Heart left ventricle (tissue), 13 donors: Measurements from ENCODE around the gene BIN1.

ENCODE experiments used
- POLR2A ChIP-seq, 2 donors: fragments of 450-650 bp; IDR thresholded peaks; one replicate each; pipeline ENCODE4 v1.6.1; 2017; ENCODE audit warnings: antibody characterized with exemption in 2 of 2, mild to moderate bottlenecking in 2 of 2, moderate library complexity in 2 of 2
- TF ChIP-seq, protein P1 (sequence below), 12 donors: fragments of 200-600 bp; sonication (generic) in 4 of 12; IDR thresholded peaks; one replicate each; pipeline versions ENCODE4 v1.5.0 to v1.8.0; 2018 to 2022; ENCODE audit warnings: antibody characterized with exemption in 12 of 12, mild to moderate bottlenecking in 5 of 12
- donor health status: ischemic (EF 13 %, LVEDD 7.1; RV severe dilation, severe dysfunction).
- donor health status: DM: no; HTN: yes; CAD: no.
- donor health status: DM: no; HTN: no; CAD: no.
- donor health status: ischemic (EF 25% LVEDD 6.9; RV normal size, moderate dysfunction).
- donor health status: ischemic (EF 25% LVEDD 5.7; RV mildly dilated, moderate dysfunction).
- donor health status: ischemic (EF 35%, LVEDD 5.7; RV mildly dilated, moderate dysfunction).
- donor health status: nonischemic (EF 11% LVEDD 7.7; RV severe dilation, severe dysfunction).
- donor health status: DM: yes; HTN: yes; CAD: no.
- donor health status: PGD.
- donor health status: ischemic (EF 29% LVEDD 5.4; RV normal size, mild dysfunction).
- donor health status: nonischemic (EF 23%, LVEDD 6.1; RV moderate dilation, normal function).

DNA sequence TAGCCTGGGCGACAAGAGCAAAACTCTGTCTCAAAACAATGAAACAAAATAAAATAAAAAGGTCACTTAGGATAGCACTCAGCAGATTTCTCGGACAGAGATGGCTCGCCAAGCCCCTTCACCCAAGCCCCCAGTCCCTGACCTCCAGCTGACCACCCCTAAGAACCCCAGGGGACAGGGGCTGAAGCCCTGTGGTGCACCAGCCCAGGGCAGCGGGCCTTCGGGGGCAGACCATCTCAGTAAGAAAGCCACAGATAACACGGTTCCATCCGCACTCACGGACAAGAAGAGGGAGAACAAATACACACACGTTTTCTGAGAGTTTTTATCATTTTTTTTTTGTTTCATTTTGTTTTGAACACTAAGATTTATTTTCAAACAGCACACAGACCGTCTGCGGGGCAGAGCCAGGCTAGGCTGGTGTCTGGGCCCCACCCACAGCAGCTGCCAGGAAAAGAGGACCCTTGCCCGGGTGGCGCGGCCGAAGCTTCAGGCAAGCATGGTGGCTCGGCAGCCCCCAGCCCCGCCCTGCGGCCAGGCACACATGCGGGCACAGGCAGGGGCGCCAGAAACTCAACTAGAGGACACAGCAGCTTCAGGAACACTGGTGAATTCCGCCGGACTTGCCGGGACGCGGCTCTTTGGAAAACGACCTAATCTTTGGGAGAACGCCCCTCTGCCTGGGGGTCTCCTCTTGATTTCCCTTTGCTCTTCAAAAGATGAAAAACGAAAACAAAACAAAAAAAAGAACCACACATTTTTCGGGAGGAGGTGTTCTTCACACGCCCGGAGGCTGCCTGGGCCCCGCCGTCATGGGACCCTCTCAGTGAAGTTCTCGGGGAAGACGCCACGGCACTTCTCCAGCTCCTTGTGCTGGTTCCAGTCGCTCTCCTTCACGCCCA lies 59.0 kb downstream of the BIN1 start:
- no peak for TF ChIP-seq POLR2A (IDR thresholded peaks at IDR 0.05)
- TF ChIP-seq, protein P1, sequence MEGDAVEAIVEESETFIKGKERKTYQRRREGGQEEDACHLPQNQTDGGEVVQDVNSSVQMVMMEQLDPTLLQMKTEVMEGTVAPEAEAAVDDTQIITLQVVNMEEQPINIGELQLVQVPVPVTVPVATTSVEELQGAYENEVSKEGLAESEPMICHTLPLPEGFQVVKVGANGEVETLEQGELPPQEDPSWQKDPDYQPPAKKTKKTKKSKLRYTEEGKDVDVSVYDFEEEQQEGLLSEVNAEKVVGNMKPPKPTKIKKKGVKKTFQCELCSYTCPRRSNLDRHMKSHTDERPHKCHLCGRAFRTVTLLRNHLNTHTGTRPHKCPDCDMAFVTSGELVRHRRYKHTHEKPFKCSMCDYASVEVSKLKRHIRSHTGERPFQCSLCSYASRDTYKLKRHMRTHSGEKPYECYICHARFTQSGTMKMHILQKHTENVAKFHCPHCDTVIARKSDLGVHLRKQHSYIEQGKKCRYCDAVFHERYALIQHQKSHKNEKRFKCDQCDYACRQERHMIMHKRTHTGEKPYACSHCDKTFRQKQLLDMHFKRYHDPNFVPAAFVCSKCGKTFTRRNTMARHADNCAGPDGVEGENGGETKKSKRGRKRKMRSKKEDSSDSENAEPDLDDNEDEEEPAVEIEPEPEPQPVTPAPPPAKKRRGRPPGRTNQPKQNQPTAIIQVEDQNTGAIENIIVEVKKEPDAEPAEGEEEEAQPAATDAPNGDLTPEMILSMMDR (IDR thresholded peaks at IDR 0.05): no peak
